GM19397 (cell line): ENCODE data around the gene ADAM23.

ENCODE experiments used
- ATAC-seq: cut with Tn5 transposase; IDR thresholded peaks from one replicate; pipeline ENCODE4 v1.9.1; 2021; ENCODE audit warnings: mild to moderate bottlenecking, moderate library complexity; ENCODE audit not compliant: unreplicated experiment

ADAM23 gene

DNA sequence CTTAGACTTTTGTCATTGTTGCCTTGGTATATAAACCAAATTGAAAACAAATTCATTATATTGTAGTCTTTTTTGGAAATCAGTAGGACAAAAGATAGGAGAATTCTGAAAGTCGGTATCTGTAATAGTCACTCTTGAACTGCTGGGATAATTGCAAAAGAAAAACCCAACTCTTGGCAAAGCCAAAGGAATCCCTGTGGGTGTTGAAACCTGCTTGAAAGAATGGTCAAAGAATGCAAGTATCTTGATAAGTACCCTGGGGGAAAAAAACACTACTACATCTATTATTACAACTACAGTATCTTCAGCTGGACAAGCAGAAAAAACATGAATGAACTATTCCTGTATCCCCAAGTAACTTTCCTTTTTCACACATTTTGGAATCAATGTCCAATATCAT lies 191.7 kb downstream of the ADAM23 start:
- no peak for ATAC-seq

DNA sequence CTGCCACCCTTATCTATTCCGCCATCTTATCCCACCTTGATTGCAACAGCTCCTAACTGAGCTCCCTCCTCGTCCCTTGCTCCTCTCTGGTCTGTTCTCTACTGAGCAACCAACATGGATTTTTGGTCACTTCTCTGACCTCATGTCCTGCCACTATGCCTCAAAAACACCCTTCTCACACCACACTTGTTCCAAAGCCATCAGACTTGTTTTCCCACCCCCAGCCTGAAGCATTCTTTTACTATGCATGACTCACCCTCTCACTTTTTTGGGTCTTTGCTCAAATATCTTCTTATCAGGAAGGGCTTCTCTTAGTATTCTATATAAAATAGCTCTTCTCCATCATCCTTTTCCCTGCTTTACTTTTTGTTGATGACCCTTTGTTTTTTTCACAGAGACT lies 196.3 kb downstream of the ADAM23 start:
- ATAC-seq = no peak

DNA sequence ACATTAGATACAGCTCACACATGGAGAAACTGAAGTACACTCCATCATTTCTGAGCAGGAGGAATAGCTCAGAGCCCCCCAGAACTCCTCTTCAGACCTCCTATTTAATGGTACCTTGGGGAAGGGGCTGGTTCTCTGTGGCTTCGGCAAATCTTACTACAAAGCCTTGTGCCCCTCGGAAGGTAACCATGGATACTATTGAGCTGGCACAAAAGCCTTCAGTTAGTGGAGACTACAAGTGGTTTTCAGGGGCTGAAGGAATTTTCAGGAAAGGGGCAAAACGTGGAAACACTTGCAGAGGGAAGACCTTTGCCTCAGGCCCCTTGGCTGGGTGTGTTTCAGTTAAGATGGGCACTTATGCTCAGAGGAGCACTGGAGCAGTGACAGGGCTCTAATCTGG lies 197.9 kb downstream of the ADAM23 start:
- no peak for ATAC-seq

DNA sequence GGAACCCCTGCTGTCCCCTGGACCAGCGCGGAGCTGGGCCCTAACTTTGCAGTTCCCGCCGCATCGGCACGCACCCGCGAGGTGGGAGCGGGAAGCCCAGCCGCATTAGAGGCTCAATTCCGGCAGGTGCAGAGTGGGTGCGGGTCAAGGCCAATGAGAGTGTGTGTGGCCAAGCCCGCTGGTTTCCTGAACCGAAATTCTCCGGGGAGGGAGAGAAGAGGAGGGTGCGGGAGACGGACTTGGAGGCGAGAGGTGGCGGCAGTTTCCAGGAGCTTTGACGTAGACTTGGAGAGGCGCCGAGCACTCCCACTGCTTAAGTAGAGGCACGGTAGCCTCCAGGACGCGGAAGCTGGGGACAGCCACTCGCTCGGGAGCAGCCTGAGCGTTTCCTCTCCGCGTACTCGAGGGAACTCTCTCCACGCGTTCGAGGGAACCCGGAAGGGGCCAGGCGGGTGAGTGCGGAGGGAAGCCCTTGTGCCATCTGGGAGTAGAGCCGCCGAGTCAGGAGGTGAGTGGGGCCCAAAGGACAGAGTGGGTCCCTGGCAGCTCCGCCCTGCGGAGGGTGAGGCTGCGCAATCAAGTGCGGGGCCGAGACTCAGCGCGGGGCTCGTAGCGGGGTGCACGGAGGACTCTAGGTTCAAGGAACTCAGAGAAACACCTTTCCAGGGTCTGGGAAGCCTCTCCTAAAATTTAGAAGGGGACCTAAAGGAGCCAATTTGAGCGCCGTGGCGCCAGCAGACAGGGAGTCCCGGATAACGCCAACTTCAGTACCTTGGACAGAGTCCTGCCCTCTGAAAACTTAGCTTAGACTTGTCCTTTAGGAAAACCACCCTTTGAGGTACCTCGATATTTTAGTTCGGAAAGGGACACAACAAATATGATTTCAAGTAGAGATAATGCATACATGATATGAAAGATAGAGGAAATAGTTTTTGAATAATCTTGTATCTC lies 199.0 kb downstream of the ADAM23 start, which contains the start of gene FAM237A:
TSS of gene FAM237A (plus strand) at position 413 of the 951 bp plus-strand sequence. CDS start 1,750 bp downstream, outside the sequence.
- ATAC-seq = no peak

DNA sequence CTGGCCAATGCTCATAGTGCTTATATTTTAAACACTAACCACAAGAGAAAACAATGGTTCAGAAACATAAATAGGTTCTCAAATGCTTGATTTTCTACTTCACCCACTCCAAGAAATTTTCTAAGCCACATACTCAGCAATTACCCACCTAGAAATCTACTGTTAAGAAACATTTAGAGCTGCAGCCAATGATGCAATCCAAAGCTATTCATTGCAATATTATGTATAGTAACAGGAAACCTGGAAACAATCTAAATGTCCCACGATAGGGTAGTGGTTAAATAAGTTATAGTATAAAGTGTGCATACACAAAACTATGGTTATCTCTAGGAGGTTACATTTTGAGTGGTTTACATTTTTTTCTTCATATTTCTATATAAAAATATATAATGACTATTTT lies 204.7 kb downstream of the ADAM23 start:
- ATAC-seq = no peak

DNA sequence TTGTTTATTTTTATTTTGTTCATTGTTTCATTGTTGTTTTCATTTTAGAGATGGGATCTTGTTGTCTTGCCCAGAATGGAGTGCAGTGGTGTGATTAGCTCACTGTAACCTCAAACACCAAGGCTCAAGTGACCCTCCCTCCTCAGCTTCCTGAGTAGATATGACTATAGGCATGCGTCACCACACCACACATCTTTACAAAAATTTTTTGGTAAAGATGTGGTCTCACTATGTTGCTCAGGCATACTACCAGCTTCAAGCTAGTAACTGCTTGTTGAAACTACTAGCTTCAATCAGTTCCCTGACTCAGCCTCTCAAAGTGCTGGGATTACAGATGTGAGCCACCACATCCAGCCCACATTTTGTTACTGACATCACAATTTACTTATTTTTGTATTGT lies 213.8 kb downstream of the ADAM23 start:
- ATAC-seq = no peak

DNA sequence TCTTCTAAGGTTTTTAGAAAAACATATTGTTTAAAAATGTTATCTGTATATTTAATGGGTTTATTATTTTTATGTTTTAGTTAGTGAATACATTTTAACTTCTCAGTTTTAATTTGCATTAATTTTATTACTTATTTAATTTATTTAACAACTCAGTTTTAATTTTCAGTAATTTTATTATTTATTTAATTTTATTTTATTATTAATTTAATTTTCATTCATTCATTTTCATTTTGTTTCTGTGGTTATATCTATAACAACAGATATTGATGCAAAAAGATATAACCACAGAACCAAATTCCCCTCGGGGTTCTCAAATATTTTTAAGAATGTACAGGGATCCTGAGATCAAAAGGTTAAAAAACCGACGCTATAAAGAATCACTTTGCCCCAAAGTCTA lies 221.9 kb downstream of the ADAM23 start:
- ATAC-seq = no peak
